Hippocampal formation (tissue), 2 donors: ENCODE results near the gene CTCFL.
A peak's percentile ranks its signal among the peaks of the same experiment; 100 is the strongest.
"Not testable (repeated sequence)": the region's sequence is repeated elsewhere in the genome, so short reads cannot be mapped to it uniquely, and the experiment has no call there.

Experiments used
- DNase-seq, 2 donors: peaks; one replicate each; lab custom pipeline; 2025; lab: John Stamatoyannopoulos, UW

Gene CTCFL

GRCh38 chr20:57482148-57482547 is 42.8 kb downstream of the CTCFL start:
- DNase-seq: no peak

DNA sequence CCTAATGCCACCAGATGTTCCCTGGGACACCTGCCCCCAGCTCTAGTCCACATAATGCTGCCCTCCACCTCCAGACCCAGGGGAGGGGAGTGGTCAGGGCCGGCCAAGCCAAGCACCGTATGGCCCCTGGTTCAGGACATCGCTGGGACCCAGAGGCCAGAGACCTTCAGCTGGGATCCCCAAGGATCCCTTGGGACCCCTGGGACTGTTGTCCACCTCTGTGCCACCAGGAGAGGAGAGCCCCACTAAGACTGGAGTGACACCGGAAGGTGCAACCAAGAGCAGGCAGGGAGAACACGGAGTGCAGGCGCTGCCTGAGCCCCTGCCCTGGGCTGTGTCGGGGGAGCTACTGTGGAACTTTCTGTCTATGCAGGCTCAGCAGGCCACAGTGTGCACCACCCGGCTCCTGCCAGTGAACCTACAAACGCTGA is 43.6 kb downstream of the CTCFL start:
- DNase-seq: no peak

DNA sequence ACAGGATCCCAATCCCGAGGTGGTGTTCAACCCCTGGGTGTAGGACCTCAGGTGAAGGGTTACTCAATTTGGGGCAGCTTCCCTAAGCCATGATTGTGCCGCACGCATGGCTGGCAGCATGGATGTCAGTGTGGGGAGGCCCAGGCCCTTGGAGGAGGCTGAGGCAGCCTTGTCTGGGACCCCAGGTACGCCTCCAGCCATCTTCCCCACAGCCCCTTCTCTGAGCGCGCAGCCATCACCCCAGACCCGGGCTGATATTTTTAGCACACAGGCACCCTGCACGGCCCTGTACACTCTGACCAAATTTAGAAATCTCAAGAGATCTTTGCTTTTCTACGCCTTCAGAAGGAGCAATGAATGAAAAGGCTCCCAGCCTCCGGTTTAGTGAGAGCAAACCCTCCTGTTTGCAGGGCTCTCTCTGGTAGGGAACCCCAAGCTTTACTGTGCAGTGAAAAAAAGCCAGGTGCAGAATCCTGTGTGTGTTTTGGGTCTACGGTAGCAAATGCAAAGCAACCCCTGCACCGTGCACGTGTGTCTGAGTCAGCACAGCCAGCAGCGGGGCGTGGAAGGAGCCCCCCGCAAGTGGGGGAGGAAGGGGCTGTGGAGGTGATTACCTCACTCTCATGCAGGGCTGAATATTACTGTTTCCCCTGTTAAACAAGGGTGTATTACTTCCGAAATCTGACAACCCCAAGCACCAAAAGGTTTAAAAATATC is 44.3 kb downstream of the CTCFL start:
- no peak for DNase-seq

DNA sequence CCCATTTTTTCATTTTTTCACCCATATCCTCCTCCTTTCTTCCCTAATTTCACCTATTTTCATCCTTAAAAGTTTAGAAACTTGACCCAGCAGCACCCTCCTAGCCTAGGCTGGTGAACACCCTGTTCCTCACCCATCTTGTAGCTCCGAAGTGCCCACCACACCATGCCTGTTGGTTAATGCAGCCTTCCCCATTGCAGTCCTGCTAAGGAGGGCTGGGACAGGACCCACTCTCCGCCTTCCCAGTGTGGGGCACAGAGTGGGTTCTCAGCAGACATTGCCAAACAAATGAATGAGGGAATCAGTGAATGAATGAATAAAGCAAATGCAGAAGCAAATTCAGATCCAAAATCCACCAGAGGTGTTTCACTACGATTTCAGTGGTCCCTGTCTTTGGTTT is 45.7 kb downstream of the CTCFL start:
- DNase-seq: no peak

DNA sequence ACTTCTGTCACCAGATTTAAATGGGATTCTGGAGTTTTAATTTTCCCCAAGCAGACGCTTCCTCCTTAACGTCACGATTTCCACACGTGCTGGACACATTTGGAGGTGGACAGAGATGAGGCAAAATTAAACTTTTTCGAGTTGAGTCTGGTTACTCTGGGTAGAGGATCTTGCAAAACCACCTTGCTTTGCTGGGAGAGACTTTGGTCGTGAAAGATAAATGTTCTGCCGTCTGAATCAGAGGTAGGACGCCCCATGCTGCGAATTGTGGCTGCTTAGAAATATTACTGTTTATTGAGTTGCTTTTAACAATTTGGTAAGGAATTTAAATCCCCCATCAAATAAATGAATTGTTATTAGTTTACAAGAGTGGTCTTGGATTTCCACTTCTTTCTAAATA is 46.8 kb downstream of the CTCFL start:
- DNase-seq: no peak

GRCh38 chr20:57476641-57477461 is 48.1 kb downstream of the CTCFL start:
- no peak for DNase-seq

DNA sequence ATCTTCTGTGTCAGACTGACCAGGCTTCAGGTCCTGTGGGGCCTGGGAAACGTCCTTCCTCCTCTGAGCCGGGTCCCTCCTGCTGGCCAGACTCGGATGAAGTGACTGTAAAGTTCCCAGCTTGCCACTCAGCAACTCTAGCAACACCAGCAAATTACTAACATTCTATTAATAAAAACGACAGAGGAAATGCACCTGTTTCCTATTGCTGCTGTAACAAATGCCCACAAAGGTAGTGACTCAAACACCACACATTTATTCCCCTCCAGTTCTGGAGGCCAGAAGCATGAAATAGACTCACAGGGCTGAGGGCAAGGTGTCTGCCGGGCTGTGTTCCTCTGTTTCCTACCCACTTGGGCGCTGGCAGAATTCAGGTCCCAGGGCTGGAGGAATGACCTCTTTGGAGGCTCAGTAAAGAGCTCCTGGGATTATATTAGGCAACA is 48.8 kb downstream of the CTCFL start:
- no peak for DNase-seq

- no peak for DNase-seq
Observed at GRCh38 chr20:57475388-57476083, 49.4 kb downstream of the CTCFL start.

DNA sequence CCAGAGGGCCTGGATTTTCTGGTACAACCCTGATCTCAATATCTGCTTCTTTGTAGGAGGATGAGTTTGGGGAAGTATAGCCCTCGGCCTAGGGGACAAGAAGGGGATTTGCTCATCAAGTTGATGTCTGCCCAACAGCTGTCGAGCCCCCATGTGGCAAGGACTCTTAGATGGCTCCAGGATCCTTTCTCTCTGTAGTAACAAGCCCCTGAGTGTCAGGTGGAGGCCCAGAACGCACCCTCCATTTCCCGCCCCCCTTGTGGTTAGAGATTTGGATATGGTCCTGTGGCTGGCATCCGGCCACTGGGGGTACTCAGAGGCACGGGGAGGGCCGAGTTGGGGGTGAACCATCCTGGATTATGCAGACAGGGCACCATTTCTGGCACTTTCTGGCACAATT is 50.1 kb downstream of the CTCFL start:
- no peak for DNase-seq

DNA sequence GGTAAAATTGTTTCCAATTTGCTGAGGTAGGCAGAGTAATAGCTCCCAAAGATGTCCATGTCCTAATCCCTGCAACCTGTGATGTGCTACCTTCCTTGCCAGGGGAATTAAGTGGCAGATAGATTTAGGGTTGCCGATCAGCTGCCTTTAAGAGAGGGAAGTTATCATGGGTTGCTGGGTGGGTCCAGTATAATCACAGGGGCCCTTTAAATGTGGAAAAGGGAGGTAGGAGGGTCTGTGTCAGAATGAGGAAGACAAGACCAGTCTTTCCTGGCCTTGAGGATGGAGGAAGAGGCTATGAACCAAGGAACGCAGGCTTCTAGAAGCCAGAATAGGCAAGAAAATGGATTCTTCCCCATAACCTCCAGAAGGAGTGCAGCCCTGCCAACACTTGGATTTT is 50.7 kb downstream of the CTCFL start:
- DNase-seq: no peak

- peak in 1 of 2 donors; percentile 14 for DNase-seq
Observed at GRCh38 chr20:57473246-57474048, 51.5 kb downstream of the CTCFL start.

DNA sequence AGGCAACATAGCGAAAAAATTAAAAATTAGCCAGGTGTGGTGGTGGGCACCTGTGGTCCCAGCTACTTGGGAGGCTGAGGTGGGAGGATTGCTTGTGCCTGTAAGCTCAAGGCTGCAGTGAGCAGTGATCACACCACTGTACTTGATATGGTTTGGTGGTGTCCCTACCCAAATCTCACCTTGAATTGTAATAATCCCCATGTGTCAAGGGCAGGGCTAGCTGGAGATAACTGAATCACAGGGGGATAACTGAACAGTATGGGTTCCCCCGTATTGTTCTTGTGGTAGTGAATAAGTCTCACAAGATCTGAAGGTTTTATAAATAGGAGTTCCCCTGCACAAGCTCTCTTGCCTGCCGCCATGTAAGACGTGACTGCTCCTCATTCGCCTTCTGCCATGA is 52.5 kb downstream of the CTCFL start:
- DNase-seq: not testable (repeated sequence)

- DNase-seq: no peak
Observed at GRCh38 chr20:57471496-57472372, 53.2 kb downstream of the CTCFL start.

GRCh38 chr20:57470666-57471495 is 54.1 kb downstream of the CTCFL start:
- no peak for DNase-seq

- DNase-seq: no peak
Observed at GRCh38 chr20:57470212-57470522, 54.8 kb downstream of the CTCFL start.

GRCh38 chr20:57469418-57470211 is 55.3 kb downstream of the CTCFL start:
- DNase-seq: no peak

- DNase-seq: no peak
Observed at GRCh38 chr20:57468523-57469417, 56.2 kb downstream of the CTCFL start.

GRCh38 chr20:57467742-57468141 is 57.2 kb downstream of the CTCFL start:
- no peak for DNase-seq
